Measurements from ENCODE around the gene ADM2. TPM values are rescaled to one million over a fixed set of nuclear protein-coding genes. Genes with fewer than 3 reads are reported as not detected.

Gene ADM2
- total RNA-seq, 2 donors from 2014 or later, result 0.08 TPM; not detected in 1

GRCh38 chr22:50461979-50462540 lies 19.3 kb upstream of the ADM2 start:
- peaks cover 96% of the 10 kb centered on the region for H3K36me3 ChIP-seq
- H3K27me3 ChIP-seq, result no peaks in the 10 kb centered on the region
- no peak overlapping the region for H3K27ac ChIP-seq
- no peak for TF ChIP-seq CTCF (IDR thresholded peaks at IDR 0.05)
- DNase-seq (ENCODE audit: low spot score), result no peak
- no peak overlapping the region for H3K4me3 ChIP-seq
- no peaks in the 10 kb centered on the region for H3K9me3 ChIP-seq
- no peaks in the 10 kb centered on the region for H3K4me1 ChIP-seq

GRCh38 chr22:50463188-50463900 lies 18.0 kb upstream of the ADM2 start:
- H3K4me1 ChIP-seq, result peaks cover 0 to 3% of the 10 kb centered on the region in 2 donors
- peaks cover 90% of the 10 kb centered on the region for H3K36me3 ChIP-seq
- DNase-seq (ENCODE audit: low spot score), result no peak
- no peak for TF ChIP-seq CTCF (IDR thresholded peaks at IDR 0.05)
- no peak overlapping the region for H3K4me3 ChIP-seq
- no peaks in the 10 kb centered on the region for H3K9me3 ChIP-seq
- no peak overlapping the region for H3K27ac ChIP-seq
- H3K27me3 ChIP-seq, result no peaks in the 10 kb centered on the region

- Histone ChIP-seq H3K27ac (no peak overlapping the region), H3K27me3 (no peaks in the 10 kb centered on the region), H3K4me1 (peaks cover 0 to 13% of the 10 kb centered on the region in 2 donors), H3K4me3 (no peak overlapping the region), H3K9me3 (no peaks in the 10 kb centered on the region), H3K36me3 (peaks cover 81% of the 10 kb centered on the region)
- no peak for DNase-seq (ENCODE audit: low spot score)
- no peak for TF ChIP-seq CTCF (IDR thresholded peaks at IDR 0.05)
These were observed 16.9 kb upstream of the ADM2 start for GRCh38 chr22:50464451-50464850.

GRCh38 chr22:50465066-50465930 lies 16.0 kb upstream of the ADM2 start:
- Histone ChIP-seq H3K36me3 (peaks cover 73% of the 10 kb centered on the region), H3K4me3 (no peak overlapping the region), H3K27ac (no peak overlapping the region), H3K27me3 (no peaks in the 10 kb centered on the region), H3K9me3 (no peaks in the 10 kb centered on the region), H3K4me1 (peaks cover 0 to 22% of the 10 kb centered on the region in 2 donors)
- TF ChIP-seq CTCF (IDR thresholded peaks at IDR 0.05), result no peak
- no peak for DNase-seq (ENCODE audit: low spot score)

- H3K27ac ChIP-seq, result no peak overlapping the region
- no peaks in the 10 kb centered on the region for H3K9me3 ChIP-seq
- peaks cover 52% of the 10 kb centered on the region for H3K36me3 ChIP-seq
- no peaks in the 10 kb centered on the region for H3K27me3 ChIP-seq
- no peak overlapping the region for H3K4me3 ChIP-seq
- no peak for TF ChIP-seq CTCF (IDR thresholded peaks at IDR 0.05)
- peaks cover 0 to 42% of the 10 kb centered on the region in 2 donors for H3K4me1 ChIP-seq
- no peak for DNase-seq (ENCODE audit: low spot score)
These were observed 14.0 kb upstream of the ADM2 start for GRCh38 chr22:50467341-50467740.

Measured in right atrium auricular region (tissue), 2 donors.